SK-N-MC (cell line): Measurements from ENCODE around the gene TANC1.

Source experiments
- EZH2 ChIP-seq: fragments of 200-600 bp; sonication (generic); IDR thresholded peaks from one replicate; pipeline ENCODE4 v1.6.1; 2017; ENCODE audit warnings: antibody characterized with exemption
- POLR2AphosphoS5 ChIP-seq: IDR thresholded peaks from 2 replicates; pipeline ENCODE4 v1.6.1; 2012; ENCODE audit warnings: mild to moderate bottlenecking, low read depth, low read length, borderline replicate concordance

DNA sequence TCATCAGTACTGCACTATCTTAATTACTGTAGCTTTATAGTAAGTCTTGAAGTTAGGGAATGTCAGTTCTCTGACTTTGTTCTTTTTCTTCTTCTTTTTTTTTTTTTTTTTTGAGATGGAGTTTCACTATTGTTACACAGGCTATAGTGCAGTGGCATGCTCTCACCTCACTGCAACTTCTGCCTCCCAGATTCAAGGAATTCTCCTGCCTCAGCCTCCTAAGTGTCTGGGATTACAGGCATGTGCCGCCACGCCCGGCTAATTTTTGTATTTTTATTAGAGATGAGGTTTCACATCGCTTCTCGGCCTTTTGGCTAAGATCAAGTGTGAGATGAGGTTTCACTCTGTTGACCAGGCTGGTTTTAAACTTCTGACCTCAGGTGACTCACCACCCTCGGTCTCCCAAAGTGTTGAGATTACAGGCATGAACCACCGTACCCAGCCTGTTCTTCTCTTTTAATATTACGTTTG lies 41.9 kb upstream of the TANC1 start:
- TF ChIP-seq POLR2AphosphoS5, result no peak
- no peak for TF ChIP-seq EZH2
